Chondrocyte (in vitro differentiated cells): ENCODE data around the gene CC2D1B. TPM values are rescaled to one million over a fixed set of nuclear protein-coding genes. Genes with fewer than 3 reads are reported as not detected.

Source experiments
- DNase-seq: peaks from one replicate; pipeline ENCODE4 v3.0.0; 2021; ENCODE audit warnings: mixed read lengths, low spot score
- H3K27ac Mint-ChIP-seq: one replicate; pipeline ENCODE4 v1.8.0; 2021; ENCODE audit warnings: mild to moderate bottlenecking, moderate library complexity, mixed read lengths; ENCODE audit not compliant: unreplicated experiment
- H3K27me3 Mint-ChIP-seq: 2 replicates; pipeline ENCODE4 v1.8.0; 2021; ENCODE audit warnings: low read depth, mixed read lengths
- H3K36me3 Mint-ChIP-seq: 2 replicates; pipeline ENCODE4 v1.8.0; 2021; ENCODE audit warnings: low read depth, mixed read lengths
- H3K4me1 Mint-ChIP-seq: 2 replicates; pipeline ENCODE4 v1.8.0; 2021; ENCODE audit warnings: low read depth, mild to moderate bottlenecking, mixed read lengths
- H3K4me3 Mint-ChIP-seq: one replicate; pipeline ENCODE4 v1.8.0; 2021; ENCODE audit warnings: mild to moderate bottlenecking, moderate library complexity, mixed read lengths; ENCODE audit not compliant: unreplicated experiment
- H3K9me3 Mint-ChIP-seq: 2 replicates; pipeline ENCODE4 v1.8.0; 2021; ENCODE audit warnings: low read depth, mixed read lengths
- total RNA-seq: library from RNA; stranded (reverse); gene quantifications from 3 replicates; pipeline ENCODE4 v1.2.1, GENCODE V29; 2021
- TF ChIP-seq, protein P1 (sequence below): fragments of 200-600 bp; sonication (generic); IDR thresholded peaks from 2 replicates; pipeline ENCODE4 v1.5.0; 2021; ENCODE audit warnings: antibody characterized with exemption, mild to moderate bottlenecking, moderate library complexity

Gene CC2D1B
- total RNA-seq, 1 donor from 2014 or later = 35.0 TPM

DNA sequence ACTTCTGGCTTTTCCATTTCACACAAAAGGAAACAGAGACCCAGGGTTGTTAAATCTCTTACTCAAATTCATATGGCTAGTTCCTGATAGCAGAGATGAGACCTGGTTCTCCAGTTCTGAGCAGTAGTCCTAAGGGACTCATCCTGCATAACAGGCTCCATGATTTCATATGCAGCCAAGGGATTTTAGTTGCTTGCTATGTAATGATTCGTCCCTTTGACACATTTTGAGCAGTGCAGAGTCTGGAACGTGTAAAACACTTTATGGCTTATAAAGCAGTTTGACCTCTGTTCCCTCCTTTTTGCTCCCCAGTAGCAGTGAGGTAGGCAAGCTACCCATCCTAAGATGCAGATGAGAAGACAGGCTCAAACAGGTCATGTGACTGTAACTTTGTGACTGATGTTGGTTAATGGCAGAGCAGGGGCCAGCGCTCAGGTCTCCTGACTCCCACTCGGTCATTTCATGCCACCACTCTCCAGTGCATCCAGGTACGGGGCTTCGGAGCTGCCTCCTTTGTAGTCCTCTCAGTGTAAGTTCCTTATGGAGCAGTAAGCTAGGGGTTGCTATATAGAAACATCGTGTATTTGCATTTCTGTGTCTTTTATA is 24.2 kb downstream of the CC2D1B start:
- no peak overlapping the region for H3K4me3 Mint-ChIP-seq
- no peaks in the 10 kb centered on the region for H3K4me1 Mint-ChIP-seq
- H3K27ac Mint-ChIP-seq = no peak overlapping the region
- H3K36me3 Mint-ChIP-seq = peaks cover 10% of the 10 kb centered on the region
- H3K27me3 Mint-ChIP-seq = no peaks in the 10 kb centered on the region
- TF ChIP-seq, protein P1, sequence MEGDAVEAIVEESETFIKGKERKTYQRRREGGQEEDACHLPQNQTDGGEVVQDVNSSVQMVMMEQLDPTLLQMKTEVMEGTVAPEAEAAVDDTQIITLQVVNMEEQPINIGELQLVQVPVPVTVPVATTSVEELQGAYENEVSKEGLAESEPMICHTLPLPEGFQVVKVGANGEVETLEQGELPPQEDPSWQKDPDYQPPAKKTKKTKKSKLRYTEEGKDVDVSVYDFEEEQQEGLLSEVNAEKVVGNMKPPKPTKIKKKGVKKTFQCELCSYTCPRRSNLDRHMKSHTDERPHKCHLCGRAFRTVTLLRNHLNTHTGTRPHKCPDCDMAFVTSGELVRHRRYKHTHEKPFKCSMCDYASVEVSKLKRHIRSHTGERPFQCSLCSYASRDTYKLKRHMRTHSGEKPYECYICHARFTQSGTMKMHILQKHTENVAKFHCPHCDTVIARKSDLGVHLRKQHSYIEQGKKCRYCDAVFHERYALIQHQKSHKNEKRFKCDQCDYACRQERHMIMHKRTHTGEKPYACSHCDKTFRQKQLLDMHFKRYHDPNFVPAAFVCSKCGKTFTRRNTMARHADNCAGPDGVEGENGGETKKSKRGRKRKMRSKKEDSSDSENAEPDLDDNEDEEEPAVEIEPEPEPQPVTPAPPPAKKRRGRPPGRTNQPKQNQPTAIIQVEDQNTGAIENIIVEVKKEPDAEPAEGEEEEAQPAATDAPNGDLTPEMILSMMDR = no peak
- DNase-seq = no peak
- H3K9me3 Mint-ChIP-seq = no peaks in the 10 kb centered on the region

DNA sequence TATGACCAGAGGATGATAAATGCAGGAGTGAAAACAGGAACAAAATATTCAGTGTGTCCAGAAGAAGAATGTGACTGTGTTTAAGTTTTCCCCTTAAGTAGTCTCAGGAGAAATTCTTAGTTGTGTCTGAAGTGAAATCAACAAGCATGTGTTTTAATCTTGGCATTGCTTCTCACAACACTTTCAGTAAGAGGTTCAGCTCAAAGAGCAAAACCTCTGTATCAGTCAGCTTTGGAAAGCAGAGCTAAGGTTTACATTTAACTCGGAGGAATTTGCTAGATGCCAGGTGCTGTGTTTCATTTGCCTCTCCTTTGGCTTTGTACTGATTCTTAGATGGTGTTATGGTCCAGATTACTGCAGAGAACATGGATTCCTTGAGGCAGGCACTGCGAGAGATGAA is 28.6 kb downstream of the CC2D1B start:
- TF ChIP-seq, protein P1 = no peak
- Mint-ChIP-seq H3K4me3 (no peak overlapping the region), H3K27ac (no peak overlapping the region), H3K27me3 (no peaks in the 10 kb centered on the region), H3K36me3 (peaks cover 14% of the 10 kb centered on the region), H3K4me1 (no peaks in the 10 kb centered on the region), H3K9me3 (no peaks in the 10 kb centered on the region)
- DNase-seq = no peak

DNA sequence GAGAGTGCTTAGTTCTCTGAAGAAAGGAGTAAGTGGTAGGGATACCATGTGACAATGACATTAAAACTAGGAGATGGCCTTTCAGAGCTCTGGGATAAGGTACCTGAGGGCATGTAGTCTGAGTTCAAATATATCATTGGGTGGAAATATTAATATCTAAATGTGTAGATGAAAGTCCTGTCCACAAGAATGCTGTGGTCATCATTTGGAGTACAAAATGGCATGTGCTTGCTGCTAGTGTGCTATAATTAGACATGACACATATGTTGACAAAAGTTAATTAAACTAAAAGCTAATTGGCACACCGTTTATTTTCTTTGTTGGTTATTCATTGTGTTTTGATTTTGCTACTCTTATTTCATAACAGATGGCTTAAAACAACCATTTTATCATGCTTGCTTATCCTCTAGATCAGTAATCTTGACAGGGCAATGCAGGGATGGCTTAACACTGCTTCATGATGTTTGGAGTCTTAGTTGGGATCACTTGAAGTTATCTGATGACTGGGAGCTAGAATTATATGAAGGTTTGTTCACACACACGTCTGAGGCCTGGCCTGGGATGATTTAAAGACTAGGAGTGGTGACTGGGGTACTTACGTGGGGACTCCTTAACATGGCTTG is 31.0 kb downstream of the CC2D1B start:
- no peak for DNase-seq
- Mint-ChIP-seq H3K9me3 (no peaks in the 10 kb centered on the region), H3K27ac (no peak overlapping the region), H3K27me3 (no peaks in the 10 kb centered on the region), H3K4me3 (no peak overlapping the region), H3K4me1 (no peaks in the 10 kb centered on the region), H3K36me3 (peaks cover 14% of the 10 kb centered on the region)
- TF ChIP-seq, protein P1 = no peak

- no peak overlapping the region for H3K4me3 Mint-ChIP-seq
- peaks cover 5% of the 10 kb centered on the region for H3K36me3 Mint-ChIP-seq
- no peaks in the 10 kb centered on the region for H3K27me3 Mint-ChIP-seq
- H3K4me1 Mint-ChIP-seq = no peaks in the 10 kb centered on the region
- no peaks in the 10 kb centered on the region for H3K9me3 Mint-ChIP-seq
- H3K27ac Mint-ChIP-seq = no peak overlapping the region
- TF ChIP-seq, protein P1 = no peak
- no peak for DNase-seq
Measured at GRCh38 chr1:52332411-52332810, 33.6 kb downstream of the CC2D1B start.

- no peaks in the 10 kb centered on the region for H3K4me1 Mint-ChIP-seq
- no peaks in the 10 kb centered on the region for H3K27me3 Mint-ChIP-seq
- TF ChIP-seq, protein P1 = no peak
- H3K4me3 Mint-ChIP-seq = no peak overlapping the region
- no peak overlapping the region for H3K27ac Mint-ChIP-seq
- no peaks in the 10 kb centered on the region for H3K9me3 Mint-ChIP-seq
- DNase-seq = no peak
- peaks cover 5% of the 10 kb centered on the region for H3K36me3 Mint-ChIP-seq
Measured at GRCh38 chr1:52328615-52329014, 37.4 kb downstream of the CC2D1B start.
